ENCODE results near the gene TAF4B. TPM values are rescaled to one million over a fixed set of nuclear protein-coding genes. Genes with fewer than 3 reads are reported as not detected.
"Not testable (repeated sequence)": the region's sequence is repeated elsewhere in the genome, so short reads cannot be mapped to it uniquely, and the experiment has no call there.

The TAF4B gene
- total RNA-seq, 1 donor from 2014 or later, result 3.0 TPM

GRCh38 chr18:26434887-26435286 lies 208.6 kb downstream of the TAF4B start:
- Histone ChIP-seq H3K36me3 (no peaks in the 10 kb centered on the region), H3K9me3 (no peaks in the 10 kb centered on the region), H3K4me3 (no peak overlapping the region), H3K4me1 (no peaks in the 10 kb centered on the region), H3K27me3 (no peaks in the 10 kb centered on the region), H3K27ac (no peak overlapping the region)
- no peak for DNase-seq (ENCODE audit: low spot score in 2 of 2)
- intact Hi-C loops (cut with DNase I), result no loop called here
- no peak for TF ChIP-seq CTCF (IDR thresholded peaks at IDR 0.05)

- Histone ChIP-seq H3K4me1 (no peaks in the 10 kb centered on the region), H3K4me3 (no peak overlapping the region), H3K36me3 (no peaks in the 10 kb centered on the region), H3K27ac (no peak overlapping the region), H3K9me3 (no peaks in the 10 kb centered on the region), H3K27me3 (no peaks in the 10 kb centered on the region)
- no peak for TF ChIP-seq CTCF (IDR thresholded peaks at IDR 0.05)
- no peak for DNase-seq (ENCODE audit: low spot score in 2 of 2)
- intact Hi-C loops (cut with DNase I), result no loop called here
Measured at GRCh38 chr18:26435415-26436095, 209.3 kb downstream of the TAF4B start.

GRCh38 chr18:26436176-26437051 lies 210.2 kb downstream of the TAF4B start:
- H3K27ac ChIP-seq, result no peak overlapping the region
- no peaks in the 10 kb centered on the region for H3K27me3 ChIP-seq
- intact Hi-C loops (cut with DNase I), result no loop called here
- no peak for TF ChIP-seq CTCF (IDR thresholded peaks at IDR 0.05)
- no peaks in the 10 kb centered on the region for H3K4me1 ChIP-seq
- no peaks in the 10 kb centered on the region for H3K9me3 ChIP-seq
- no peak for DNase-seq (ENCODE audit: low spot score in 2 of 2)
- H3K36me3 ChIP-seq, result no peaks in the 10 kb centered on the region
- H3K4me3 ChIP-seq, result no peak overlapping the region

- H3K4me1 ChIP-seq; H3K9me3 ChIP-seq; H3K27me3 ChIP-seq; intact Hi-C loops (cut with DNase I); H3K27ac ChIP-seq; H3K36me3 ChIP-seq; DNase-seq (ENCODE audit: low spot score in 2 of 2); H3K4me3 ChIP-seq: not testable (repeated sequence)
Measured at GRCh38 chr18:26437634-26438033, 211.4 kb downstream of the TAF4B start.

GRCh38 chr18:26438980-26439379 lies 212.7 kb downstream of the TAF4B start:
- no peak for DNase-seq (ENCODE audit: low spot score in 2 of 2)
- TF ChIP-seq CTCF (IDR thresholded peaks at IDR 0.05), result no peak
- H3K27ac ChIP-seq, result no peak overlapping the region
- no peak overlapping the region for H3K4me3 ChIP-seq
- no peaks in the 10 kb centered on the region for H3K27me3 ChIP-seq
- H3K4me1 ChIP-seq, result no peaks in the 10 kb centered on the region
- no peaks in the 10 kb centered on the region for H3K9me3 ChIP-seq
- no peaks in the 10 kb centered on the region for H3K36me3 ChIP-seq
- intact Hi-C loops (cut with DNase I), result no loop called here

GRCh38 chr18:26439537-26439936 lies 213.3 kb downstream of the TAF4B start:
- no peaks in the 10 kb centered on the region for H3K27me3 ChIP-seq
- no peak for DNase-seq (ENCODE audit: low spot score in 2 of 2)
- H3K4me1 ChIP-seq, result no peaks in the 10 kb centered on the region
- no peaks in the 10 kb centered on the region for H3K36me3 ChIP-seq
- no peaks in the 10 kb centered on the region for H3K9me3 ChIP-seq
- TF ChIP-seq CTCF (IDR thresholded peaks at IDR 0.05), result no peak
- no peak overlapping the region for H3K4me3 ChIP-seq
- no peak overlapping the region for H3K27ac ChIP-seq
- intact Hi-C loops (cut with DNase I), result no loop called here
